ENCODE results near the gene MYEOV.
A peak's percentile ranks its signal among the peaks of the same experiment; 100 is the strongest.

The MYEOV gene

DNA sequence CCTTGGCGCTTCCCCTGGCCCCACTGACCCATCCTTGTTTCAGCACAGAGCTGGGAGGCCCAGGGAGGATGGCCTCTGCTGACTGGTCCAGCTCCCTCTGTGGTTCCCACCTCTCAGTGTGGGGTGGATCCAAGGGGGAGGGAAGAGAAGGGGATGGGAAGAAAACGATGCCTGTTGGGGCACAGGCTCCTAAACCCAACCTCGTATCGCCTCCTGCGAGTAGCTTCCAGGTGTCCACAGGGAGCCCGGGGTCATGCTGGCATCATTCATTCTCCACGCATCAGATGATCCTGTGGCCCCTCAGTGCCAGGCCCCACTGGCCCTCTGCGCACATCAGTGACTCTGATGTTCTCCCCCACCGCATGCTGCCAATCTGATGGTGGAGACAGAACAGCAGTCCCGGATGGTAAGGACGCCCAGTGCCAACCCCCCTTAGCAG lies 5.1 kb downstream of the MYEOV start:
- Histone ChIP-seq H3K56ac (ENCODE audit: low read length) (no peak overlapping the region), H3K23ac (ENCODE audit: low read length) (no peak overlapping the region), H2BK15ac (replicated peaks; ENCODE audit: low read depth) (no peak overlapping the region), H2AK5ac (ENCODE audit: low read length) (no peak overlapping the region), H3K4me3 (ENCODE audit: low read length) (no peak overlapping the region), H3K4me2 (ENCODE audit: low read length) (no peak overlapping the region), H3K79me1 (ENCODE audit: low read length) (no peaks in the 10 kb centered on the region), H3K79me2 (ENCODE audit: control insufficient read depth, insufficient read depth, low read length) (no peaks in the 10 kb centered on the region), H2BK120ac (ENCODE audit: low read depth, low read length) (no peak overlapping the region), H3K4ac (ENCODE audit: low read depth, low read length) (no peak overlapping the region), H3K27ac (ENCODE audit: low read depth, low read length) (no peak overlapping the region), H3K27me3 (ENCODE audit: insufficient read depth, low read length, poor library complexity) (no peaks in the 10 kb centered on the region), H3K36me3 (ENCODE audit: control insufficient read depth, insufficient read depth, low read length) (no peaks in the 10 kb centered on the region), H3K9ac (ENCODE audit: low read length) (no peak overlapping the region), H4K8ac (ENCODE audit: low read depth, low read length) (no peak overlapping the region), H4K5ac (ENCODE audit: low read length) (no peak overlapping the region), H3K18ac (ENCODE audit: low read length) (no peak overlapping the region), H3K4me1 (ENCODE audit: control insufficient read depth, low read depth, low read length) (no peaks in the 10 kb centered on the region), H2BK5ac (ENCODE audit: low read length) (no peak overlapping the region)
- DNase-seq = no peak
- no CpG with 5 or more reads among the region's 11 CpGs for WGBS (ENCODE audit: extremely low coverage, insufficient coverage, low lambda C conversion rate)

DNA sequence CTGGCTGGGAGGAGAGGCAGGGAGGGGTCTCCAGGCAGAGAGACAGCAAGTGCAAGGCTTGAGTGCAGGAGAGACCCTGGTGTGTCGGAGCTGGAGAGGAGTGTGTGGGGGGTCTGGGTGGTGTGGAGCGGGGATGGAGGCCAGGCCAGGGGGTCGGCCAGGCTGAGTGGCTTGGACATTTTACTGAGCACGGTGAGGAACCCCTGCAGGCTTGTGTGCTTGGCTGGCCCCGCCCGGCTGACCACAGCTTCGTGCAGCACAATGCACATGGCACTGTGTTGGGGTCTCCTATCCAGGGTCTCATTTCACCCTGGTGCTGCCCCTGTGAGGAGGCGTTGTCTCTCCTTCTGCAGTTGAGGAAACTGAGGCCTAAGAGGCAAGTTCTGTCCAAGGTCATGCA lies 5.6 kb downstream of the MYEOV start:
- Histone ChIP-seq H3K23ac (ENCODE audit: low read length) (no peak overlapping the region), H3K4me3 (ENCODE audit: low read length) (no peak overlapping the region), H2AK5ac (ENCODE audit: low read length) (no peak overlapping the region), H3K79me1 (ENCODE audit: low read length) (no peaks in the 10 kb centered on the region), H2BK120ac (ENCODE audit: low read depth, low read length) (no peak overlapping the region), H3K4ac (ENCODE audit: low read depth, low read length) (no peak overlapping the region), H2BK15ac (replicated peaks; ENCODE audit: low read depth) (no peak overlapping the region), H3K36me3 (ENCODE audit: control insufficient read depth, insufficient read depth, low read length) (no peaks in the 10 kb centered on the region), H4K5ac (ENCODE audit: low read length) (no peak overlapping the region), H3K56ac (ENCODE audit: low read length) (no peak overlapping the region), H3K4me2 (ENCODE audit: low read length) (no peak overlapping the region), H4K8ac (ENCODE audit: low read depth, low read length) (no peak overlapping the region), H2BK5ac (ENCODE audit: low read length) (no peak overlapping the region), H3K27ac (ENCODE audit: low read depth, low read length) (no peak overlapping the region), H3K27me3 (ENCODE audit: insufficient read depth, low read length, poor library complexity) (no peaks in the 10 kb centered on the region), H3K9ac (ENCODE audit: low read length) (no peak overlapping the region), H3K79me2 (ENCODE audit: control insufficient read depth, insufficient read depth, low read length) (no peaks in the 10 kb centered on the region), H3K18ac (ENCODE audit: low read length) (no peak overlapping the region), H3K4me1 (ENCODE audit: control insufficient read depth, low read depth, low read length) (no peaks in the 10 kb centered on the region)
- no peak for DNase-seq
- no CpG with 5 or more reads among the region's 8 CpGs for WGBS (ENCODE audit: extremely low coverage, insufficient coverage, low lambda C conversion rate)

DNA sequence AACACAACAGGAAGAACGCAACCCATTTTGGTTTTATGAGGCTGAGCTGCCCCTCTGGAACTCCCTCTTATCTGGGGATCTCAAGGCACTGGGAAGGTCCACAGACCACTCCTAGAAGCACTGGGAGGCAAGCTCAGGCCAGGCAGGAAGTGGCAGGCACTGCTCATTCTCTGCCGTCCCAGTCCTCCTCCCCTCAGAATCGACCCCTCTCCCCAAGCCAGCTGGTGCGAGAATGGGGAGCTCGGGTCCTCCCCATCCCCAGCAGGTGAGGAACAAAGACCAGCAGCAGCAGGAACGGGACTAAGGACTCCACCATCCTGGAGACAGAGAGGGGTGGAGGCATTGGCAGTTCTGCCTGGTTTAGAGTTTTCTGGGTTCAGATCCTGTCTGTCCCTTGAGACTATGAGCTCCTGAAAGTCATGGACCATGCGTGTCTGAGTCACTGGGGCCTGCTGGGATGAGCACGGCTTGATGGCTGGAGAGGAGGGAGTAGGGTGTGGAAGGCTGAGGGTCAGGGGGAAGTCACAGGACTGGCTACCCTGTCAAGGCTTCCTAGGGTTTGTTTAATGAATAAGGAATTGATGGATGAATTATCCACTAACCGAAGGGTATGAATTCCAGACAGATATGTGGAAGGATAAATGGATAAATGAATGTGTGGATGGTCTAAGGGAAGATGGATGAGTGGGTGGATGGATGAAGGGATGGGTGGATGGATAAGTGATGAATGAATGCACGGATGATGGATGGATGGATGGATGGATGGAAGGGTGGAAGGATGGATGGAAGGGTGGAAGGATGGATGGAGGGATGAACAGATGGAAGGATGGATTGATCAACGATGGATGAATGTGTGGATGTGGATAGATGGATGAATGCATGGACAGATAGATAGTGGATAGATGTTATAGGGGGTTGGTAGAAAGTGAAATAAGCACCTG lies 6.4 kb downstream of the MYEOV start:
- Histone ChIP-seq H3K27me3 (ENCODE audit: insufficient read depth, low read length, poor library complexity) (no peaks in the 10 kb centered on the region), H2BK5ac (ENCODE audit: low read length) (no peak overlapping the region), H3K4ac (ENCODE audit: low read depth, low read length) (no peak overlapping the region), H3K4me1 (ENCODE audit: control insufficient read depth, low read depth, low read length) (no peaks in the 10 kb centered on the region), H2BK120ac (ENCODE audit: low read depth, low read length) (no peak overlapping the region), H3K18ac (ENCODE audit: low read length) (no peak overlapping the region), H4K5ac (ENCODE audit: low read length) (no peak overlapping the region), H3K9ac (ENCODE audit: low read length) (no peak overlapping the region), H2BK15ac (replicated peaks; ENCODE audit: low read depth) (no peak overlapping the region), H3K36me3 (ENCODE audit: control insufficient read depth, insufficient read depth, low read length) (no peaks in the 10 kb centered on the region), H3K23ac (ENCODE audit: low read length) (no peak overlapping the region), H3K4me3 (ENCODE audit: low read length) (no peak overlapping the region), H3K27ac (ENCODE audit: low read depth, low read length) (no peak overlapping the region), H3K79me2 (ENCODE audit: control insufficient read depth, insufficient read depth, low read length) (no peaks in the 10 kb centered on the region), H3K79me1 (ENCODE audit: low read length) (no peaks in the 10 kb centered on the region), H2AK5ac (ENCODE audit: low read length) (no peak overlapping the region), H3K4me2 (ENCODE audit: low read length) (no peak overlapping the region), H3K56ac (ENCODE audit: low read length) (no peak overlapping the region), H4K8ac (ENCODE audit: low read depth, low read length) (no peak overlapping the region)
- DNase-seq = no peak
- WGBS (ENCODE audit: extremely low coverage, insufficient coverage, low lambda C conversion rate) = 100% methylated on average over 1 of the region's 11 CpGs

DNA sequence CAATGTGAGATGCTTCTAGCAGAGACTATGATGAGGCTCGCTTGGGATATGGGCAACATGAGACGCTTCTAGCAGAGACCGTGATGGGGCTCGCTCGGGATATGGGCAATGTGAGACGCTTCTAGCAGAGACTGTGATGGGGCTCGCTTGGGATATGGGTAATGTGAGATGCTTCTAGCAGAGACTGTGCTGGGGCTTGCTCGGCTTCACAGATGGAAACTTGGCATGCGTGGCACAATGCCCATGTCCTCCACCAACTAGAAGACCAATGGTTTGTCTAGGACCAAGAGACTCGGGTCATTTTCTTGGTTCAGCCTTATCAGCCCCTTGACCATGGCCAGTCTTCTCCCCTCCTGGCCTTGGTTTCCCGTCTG lies 7.1 kb downstream of the MYEOV start:
- no peaks in the 10 kb centered on the region for H3K27me3 ChIP-seq (ENCODE audit: insufficient read depth, low read length, poor library complexity)
- H3K27ac ChIP-seq (ENCODE audit: low read depth, low read length) = no peak overlapping the region
- no peak overlapping the region for H3K4me3 ChIP-seq (ENCODE audit: low read length)
- WGBS (ENCODE audit: extremely low coverage, insufficient coverage, low lambda C conversion rate) = no CpG with 5 or more reads among the region's 11 CpGs
- no peaks in the 10 kb centered on the region for H3K79me2 ChIP-seq (ENCODE audit: control insufficient read depth, insufficient read depth, low read length)
- no peaks in the 10 kb centered on the region for H3K79me1 ChIP-seq (ENCODE audit: low read length)
- H3K9ac ChIP-seq (ENCODE audit: low read length) = no peak overlapping the region
- no peak overlapping the region for H2AK5ac ChIP-seq (ENCODE audit: low read length)
- no peak overlapping the region for H4K5ac ChIP-seq (ENCODE audit: low read length)
- no peaks in the 10 kb centered on the region for H3K36me3 ChIP-seq (ENCODE audit: control insufficient read depth, insufficient read depth, low read length)
- no peaks in the 10 kb centered on the region for H3K4me1 ChIP-seq (ENCODE audit: control insufficient read depth, low read depth, low read length)
- H3K23ac ChIP-seq (ENCODE audit: low read length) = no peak overlapping the region
- no peak overlapping the region for H3K4me2 ChIP-seq (ENCODE audit: low read length)
- no peak overlapping the region for H3K56ac ChIP-seq (ENCODE audit: low read length)
- H2BK15ac ChIP-seq (replicated peaks; ENCODE audit: low read depth) = no peak overlapping the region
- H2BK120ac ChIP-seq (ENCODE audit: low read depth, low read length) = no peak overlapping the region
- no peak overlapping the region for H2BK5ac ChIP-seq (ENCODE audit: low read length)
- H3K18ac ChIP-seq (ENCODE audit: low read length) = no peak overlapping the region
- H3K4ac ChIP-seq (ENCODE audit: low read depth, low read length) = no peak overlapping the region
- no peak for DNase-seq
- H4K8ac ChIP-seq (ENCODE audit: low read depth, low read length) = no peak overlapping the region

DNA sequence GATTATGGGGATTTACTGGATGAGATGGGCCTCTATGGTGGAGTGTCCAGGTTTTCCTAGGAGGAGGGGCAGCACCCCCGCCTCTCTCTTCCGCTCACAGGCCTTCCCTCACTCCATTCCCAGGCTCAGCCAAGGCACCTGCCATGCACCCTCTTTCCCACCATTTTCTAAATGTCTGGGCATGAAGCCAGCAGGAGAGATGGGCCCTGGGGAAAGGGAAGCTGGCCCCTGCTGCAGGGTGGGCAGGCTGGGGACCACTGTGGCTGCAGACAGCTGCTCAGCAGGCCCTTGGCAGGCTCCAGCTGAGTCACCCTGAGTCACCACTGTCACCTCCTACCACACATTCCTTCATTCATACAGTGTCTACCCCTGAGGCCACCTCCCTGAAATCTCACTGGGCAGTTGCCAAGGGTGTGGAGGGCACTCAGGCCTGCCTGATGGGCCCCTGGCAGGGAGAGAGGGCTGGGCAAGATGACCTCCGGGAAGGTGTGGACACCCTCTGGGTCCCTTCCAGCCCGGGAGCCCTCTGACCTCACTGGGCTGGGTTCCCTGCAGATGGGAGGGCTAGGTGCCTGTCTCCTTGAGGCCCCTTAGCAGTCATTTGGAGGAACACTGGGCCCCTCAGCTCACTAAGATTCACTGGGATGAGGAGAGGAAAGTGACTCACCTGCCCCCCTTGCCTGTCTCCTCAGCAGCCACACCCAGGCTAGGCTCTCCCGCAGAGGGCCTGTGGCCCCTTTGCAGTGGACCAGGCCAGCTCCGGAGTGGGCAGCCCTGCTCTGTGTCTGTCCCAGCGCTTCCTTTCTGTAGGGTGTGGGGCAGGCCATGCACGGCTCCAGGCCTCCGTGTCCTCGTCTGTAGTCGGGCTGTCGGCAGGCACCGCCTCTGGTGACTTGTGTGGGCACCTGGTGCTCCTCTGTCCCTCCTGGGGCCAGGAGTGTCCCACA lies 7.8 kb downstream of the MYEOV start:
- Histone ChIP-seq H3K56ac (ENCODE audit: low read length) (no peak overlapping the region), H4K8ac (ENCODE audit: low read depth, low read length) (no peak overlapping the region), H2BK5ac (ENCODE audit: low read length) (no peak overlapping the region), H3K4me1 (ENCODE audit: control insufficient read depth, low read depth, low read length) (no peaks in the 10 kb centered on the region), H3K4ac (ENCODE audit: low read depth, low read length) (no peak overlapping the region), H2BK120ac (ENCODE audit: low read depth, low read length) (no peak overlapping the region), H3K18ac (ENCODE audit: low read length) (no peak overlapping the region), H3K23ac (ENCODE audit: low read length) (no peak overlapping the region), H3K4me2 (ENCODE audit: low read length) (no peak overlapping the region), H2BK15ac (replicated peaks; ENCODE audit: low read depth) (no peak overlapping the region), H3K27ac (ENCODE audit: low read depth, low read length) (no peak overlapping the region), H3K4me3 (ENCODE audit: low read length) (no peak overlapping the region), H3K79me2 (ENCODE audit: control insufficient read depth, insufficient read depth, low read length) (no peaks in the 10 kb centered on the region), H3K9ac (ENCODE audit: low read length) (no peak overlapping the region), H3K79me1 (ENCODE audit: low read length) (no peaks in the 10 kb centered on the region), H3K27me3 (ENCODE audit: insufficient read depth, low read length, poor library complexity) (no peaks in the 10 kb centered on the region), H4K5ac (ENCODE audit: low read length) (no peak overlapping the region), H3K36me3 (ENCODE audit: control insufficient read depth, insufficient read depth, low read length) (no peaks in the 10 kb centered on the region), H2AK5ac (ENCODE audit: low read length) (no peak overlapping the region)
- peak; percentile 51 for DNase-seq
- WGBS (ENCODE audit: extremely low coverage, insufficient coverage, low lambda C conversion rate) = no CpG with 5 or more reads among the region's 13 CpGs

Data from mesendoderm (in vitro differentiated cells).